Measurements from ENCODE around the gene P2RX1.
A peak's percentile ranks its signal among the peaks of the same experiment; 100 is the strongest.

Gene P2RX1

DNA sequence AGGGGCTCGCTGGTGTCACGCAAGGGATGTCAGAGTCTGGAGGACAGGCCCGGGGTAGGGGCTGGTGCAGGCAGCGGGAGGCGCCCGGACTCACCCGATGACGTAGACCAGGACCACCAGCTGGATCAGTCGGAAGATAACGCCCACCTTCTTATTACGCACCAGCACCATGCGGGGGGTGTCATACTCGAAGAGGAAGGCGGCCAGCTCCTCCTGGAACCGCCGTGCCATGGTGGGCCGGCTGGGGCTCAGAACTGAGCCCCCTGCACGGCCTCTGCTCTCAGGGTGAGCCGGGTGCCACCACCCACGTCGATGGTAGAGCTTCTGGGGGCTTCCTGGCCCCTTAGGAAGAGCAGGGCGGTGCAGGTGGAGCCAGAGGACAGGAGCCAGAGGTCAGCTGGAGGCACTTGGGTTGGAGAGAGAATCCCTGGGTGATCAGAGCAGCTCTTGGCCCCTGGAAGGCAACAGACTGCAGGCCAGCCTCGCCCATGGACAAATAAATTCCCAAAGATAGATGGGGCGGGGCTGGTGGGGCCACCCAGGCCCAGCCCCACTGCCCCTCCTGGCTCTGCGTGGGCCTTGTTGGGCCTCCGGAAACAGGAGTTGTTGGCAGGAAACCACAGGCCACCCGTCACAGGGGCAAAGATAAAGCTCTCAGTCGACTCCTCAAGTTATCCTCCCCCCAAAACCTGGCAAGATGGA, at the start of gene P2RX1:
Gene P2RX1 (minus strand): TSS at position 471 of the 702 bp plus-strand sequence. CDS start 240 bp downstream, at position 231.
- DNase-seq (ENCODE audit: low read depth in 1 of 2, low spot score in 1 of 2) = no peak

DNA sequence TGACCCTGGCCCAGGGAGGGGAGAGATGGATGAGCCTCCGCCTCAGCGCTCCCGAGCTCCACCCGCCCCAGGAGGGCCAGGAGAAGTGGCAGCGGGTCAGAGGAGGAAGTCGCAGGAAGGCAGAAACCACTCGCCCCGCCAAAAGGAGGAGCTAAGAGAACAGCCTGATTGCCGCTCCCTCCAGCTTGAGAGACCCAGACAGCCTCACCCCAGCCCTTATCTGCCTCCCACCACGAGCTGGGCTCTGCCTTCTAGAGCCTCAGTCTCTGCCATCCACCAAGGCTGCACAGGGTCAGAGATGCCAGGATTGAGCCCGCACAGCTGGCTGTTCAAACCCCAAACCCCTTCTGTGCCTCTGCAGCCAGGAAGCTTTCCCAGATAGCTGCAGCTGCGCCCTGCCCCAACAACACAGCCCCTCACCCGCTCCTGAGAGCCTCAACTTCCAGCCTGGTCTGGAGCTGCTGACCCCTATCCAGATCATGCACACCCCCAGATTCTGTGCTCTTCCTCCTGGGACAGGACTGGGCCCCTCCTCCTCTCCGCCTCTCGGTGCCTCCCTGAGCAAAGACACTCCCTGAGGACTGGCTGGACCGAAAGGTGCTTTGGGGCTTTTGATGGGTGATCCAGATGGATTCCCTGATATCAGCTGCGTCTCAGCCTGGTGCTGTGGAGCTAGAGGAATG, 49.0 kb upstream of the P2RX1 start:
- DNase-seq (ENCODE audit: low read depth in 1 of 2, low spot score in 1 of 2) = peak in 1 of 2 donors; percentile 63

GRCh38 chr17:3964203-3965117, 48.2 kb upstream of the P2RX1 start, which contains the start of gene ATP2A3:
TSS of gene ATP2A3 (minus strand) at chr17:3964437. CDS start at chr17:3964291, 146 bp downstream.
- DNase-seq (ENCODE audit: low read depth in 1 of 2, low spot score in 1 of 2) = peak; percentile 40

GRCh38 chr17:3963237-3964201, 47.3 kb upstream of the P2RX1 start:
- peak in 1 of 2 donors; percentile 35 for DNase-seq (ENCODE audit: low read depth in 1 of 2, low spot score in 1 of 2)

GRCh38 chr17:3962965-3963236, 46.6 kb upstream of the P2RX1 start:
- no peak for DNase-seq (ENCODE audit: low read depth in 1 of 2, low spot score in 1 of 2)

GRCh38 chr17:3962217-3962964, 46.1 kb upstream of the P2RX1 start:
- no peak for DNase-seq (ENCODE audit: low read depth in 1 of 2, low spot score in 1 of 2)

GRCh38 chr17:3961564-3962047, 45.3 kb upstream of the P2RX1 start:
- no peak for DNase-seq (ENCODE audit: low read depth in 1 of 2, low spot score in 1 of 2)

DNA sequence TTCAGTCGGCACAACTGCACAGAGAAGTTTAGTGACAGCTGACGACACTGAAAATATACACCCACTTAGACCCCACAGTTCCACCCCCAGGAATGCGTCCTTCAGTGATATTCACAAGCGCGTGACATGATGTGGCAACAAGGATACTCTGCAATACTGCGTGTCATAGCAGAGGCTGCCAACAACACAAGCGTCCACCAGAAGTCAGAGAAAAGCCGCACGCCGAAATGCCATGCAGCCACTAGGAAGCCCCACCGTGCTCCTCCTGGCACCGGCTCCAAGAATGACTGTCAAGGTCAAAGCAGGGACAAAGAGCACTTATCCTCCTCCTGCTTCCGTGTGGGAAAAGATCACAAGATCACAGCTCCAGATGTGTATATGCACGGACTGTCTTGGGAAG, 44.5 kb upstream of the P2RX1 start:
- DNase-seq (ENCODE audit: low read depth in 1 of 2, low spot score in 1 of 2) = no peak

DNA sequence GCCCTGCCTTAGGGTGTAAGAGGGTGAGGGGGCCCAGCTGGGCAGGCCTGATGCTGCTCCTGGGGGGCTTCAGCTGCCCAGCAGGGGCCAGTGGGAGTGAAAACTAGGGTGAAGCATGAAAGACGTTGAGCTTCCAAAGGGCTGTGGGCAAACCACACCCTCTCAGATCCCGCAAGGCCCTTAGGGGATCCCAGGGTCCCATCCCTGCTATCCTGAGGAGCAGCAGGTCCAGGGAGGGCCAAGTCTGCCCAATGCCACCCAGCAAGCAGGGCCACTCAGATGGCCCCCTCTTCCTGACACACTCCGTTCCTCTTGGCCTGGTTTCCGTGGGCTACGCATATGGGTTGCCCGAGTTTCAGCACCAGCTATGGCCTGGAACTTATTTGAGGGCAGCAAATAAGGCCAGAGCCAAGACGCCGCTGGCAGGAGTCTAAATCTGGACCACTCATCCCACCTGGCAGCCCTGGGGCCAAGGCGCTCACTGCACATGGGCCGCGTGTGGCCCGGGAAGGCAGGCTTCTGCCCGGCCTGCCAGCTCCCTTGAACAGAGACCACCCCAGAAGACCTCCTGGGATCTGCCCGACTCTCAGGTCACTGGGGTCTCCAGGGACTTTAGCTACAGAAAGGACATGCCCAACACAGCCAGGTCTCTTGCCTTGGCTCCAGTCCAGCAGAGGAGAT, 43.8 kb upstream of the P2RX1 start:
- no peak for DNase-seq (ENCODE audit: low read depth in 1 of 2, low spot score in 1 of 2)

DNA sequence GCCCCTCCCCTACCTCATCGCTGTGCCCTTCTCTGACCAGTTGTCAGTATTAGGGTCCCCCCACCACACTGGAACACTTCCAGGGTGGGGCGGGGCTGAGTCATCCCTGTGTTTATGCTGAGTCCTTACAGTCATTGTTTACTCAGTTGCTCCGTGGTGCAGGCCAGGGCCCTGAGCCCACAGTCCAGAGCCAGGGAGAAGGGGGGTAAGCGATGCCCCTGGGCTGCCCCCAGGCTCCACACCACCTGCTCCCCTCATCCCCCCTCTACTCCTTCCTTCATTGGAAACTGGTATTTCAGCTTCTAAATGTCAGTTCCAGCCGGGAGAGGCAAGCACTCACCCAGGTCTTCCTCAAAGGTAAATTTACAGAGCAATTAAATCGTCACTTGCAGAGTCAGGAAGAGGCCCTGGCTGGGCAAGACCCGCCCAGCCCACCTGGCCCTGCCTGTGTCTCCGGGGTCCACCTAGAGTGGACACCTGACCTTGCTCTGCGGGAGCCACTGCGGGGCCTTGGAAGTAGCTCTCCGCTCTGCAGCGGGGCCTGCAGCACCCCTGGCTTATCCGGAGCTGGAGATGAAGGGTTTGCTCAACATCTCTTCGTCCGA, 43.1 kb upstream of the P2RX1 start:
- no peak for DNase-seq (ENCODE audit: low read depth in 1 of 2, low spot score in 1 of 2)

DNA sequence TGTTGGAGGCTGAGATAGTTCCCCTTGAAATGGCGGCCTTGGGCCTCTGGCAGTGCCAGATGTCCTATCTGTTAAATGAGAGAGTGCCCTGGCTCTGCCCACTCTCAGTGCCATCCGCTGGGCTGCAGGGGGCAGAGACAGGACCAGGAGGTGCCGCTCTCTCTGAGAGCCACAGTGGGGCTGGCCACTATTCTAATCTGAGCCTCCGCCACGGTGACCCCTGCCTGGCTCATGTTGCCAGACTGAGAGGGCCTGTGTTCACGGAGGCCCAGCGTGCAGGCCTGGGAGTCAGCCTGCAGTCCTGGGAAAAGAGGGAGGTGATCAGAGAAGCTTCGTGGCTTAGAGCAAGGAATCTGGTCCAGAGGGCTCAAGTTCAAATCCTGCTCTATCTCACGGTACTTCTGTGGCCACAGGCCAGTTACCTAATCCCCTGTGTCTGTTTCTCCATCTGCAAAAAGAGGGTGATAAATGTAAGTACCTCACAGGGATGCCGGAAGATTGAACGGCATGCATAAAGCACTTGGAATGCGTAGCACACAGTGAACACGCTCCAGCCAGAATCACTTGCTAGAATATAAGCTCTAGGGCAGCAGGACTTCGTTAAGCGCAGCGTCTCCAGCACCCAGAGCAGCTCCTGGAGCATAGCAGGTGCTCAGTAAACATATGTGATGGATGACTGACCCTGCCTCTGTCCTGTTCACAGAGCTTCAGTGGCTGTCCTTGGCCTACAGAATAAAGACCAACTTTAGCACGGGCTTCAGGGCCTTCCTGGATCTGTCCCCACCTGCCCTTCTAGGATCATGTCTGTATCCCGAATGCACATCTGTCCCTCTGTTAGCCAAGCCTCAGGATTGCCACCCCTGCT, 41.7 kb upstream of the P2RX1 start:
- DNase-seq (ENCODE audit: low read depth in 1 of 2, low spot score in 1 of 2) = no peak

- no peak for DNase-seq (ENCODE audit: low read depth in 1 of 2, low spot score in 1 of 2)
Measured at GRCh38 chr17:3956983-3957382, 40.7 kb upstream of the P2RX1 start.

- no peak for DNase-seq (ENCODE audit: low read depth in 1 of 2, low spot score in 1 of 2)
Measured at GRCh38 chr17:3956327-3956957, 40.2 kb upstream of the P2RX1 start.

DNA sequence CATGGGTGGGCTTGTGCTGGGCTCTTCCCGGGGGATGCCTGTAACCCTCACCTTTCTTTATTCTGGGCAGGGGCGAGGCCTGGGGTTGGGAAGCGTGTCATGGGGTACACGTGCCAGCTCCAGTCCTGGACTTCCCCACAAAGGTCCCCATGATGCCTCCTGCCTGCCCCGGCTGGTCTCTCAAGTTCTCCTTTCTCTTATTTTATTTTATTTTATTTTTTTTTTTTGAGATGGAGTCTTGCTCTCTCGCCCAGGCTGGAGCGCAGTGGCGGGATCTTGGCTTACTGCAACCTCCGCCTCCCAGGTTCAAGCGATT, 39.4 kb upstream of the P2RX1 start:
- DNase-seq (ENCODE audit: low read depth in 1 of 2, low spot score in 1 of 2) = no peak

GRCh38 chr17:3954976-3955672, 38.9 kb upstream of the P2RX1 start:
- DNase-seq (ENCODE audit: low read depth in 1 of 2, low spot score in 1 of 2) = no peak

- DNase-seq (ENCODE audit: low read depth in 1 of 2, low spot score in 1 of 2) = no peak
Measured at GRCh38 chr17:3954086-3954485, 37.8 kb upstream of the P2RX1 start.

DNA sequence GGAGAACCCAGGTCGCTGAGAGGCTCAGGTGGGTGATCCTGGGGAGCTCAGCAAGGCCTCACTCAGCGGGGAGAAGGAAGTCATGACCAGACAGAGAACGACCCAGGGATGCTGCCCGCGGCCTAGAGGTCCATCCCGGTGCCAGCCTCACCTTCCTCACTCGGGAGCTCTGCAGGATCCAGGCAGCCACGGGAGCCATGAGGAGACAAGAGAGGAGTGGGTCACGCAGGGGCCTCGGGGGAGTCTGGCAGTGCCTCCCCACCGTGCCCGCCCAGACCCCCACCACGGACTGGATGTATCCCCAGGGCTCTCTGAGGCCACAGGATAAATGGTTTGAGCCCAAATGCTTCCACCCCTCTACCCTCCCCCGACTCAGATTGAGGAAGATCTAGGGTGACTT, 37.3 kb upstream of the P2RX1 start:
- no peak for DNase-seq (ENCODE audit: low read depth in 1 of 2, low spot score in 1 of 2)
